Prostate gland (tissue), 2 donors: ENCODE data around the gene OGFOD1. TPM values are rescaled to one million over a fixed set of nuclear protein-coding genes. Genes with fewer than 3 reads are reported as not detected.
A peak's percentile ranks its signal among the peaks of the same experiment; 100 is the strongest.

Experiments
- DNase-seq: peaks from one replicate; pipeline ENCODE4 v3.0.0-alpha.2; 2019; ENCODE audit warnings: low spot score
- H3K27ac ChIP-seq, 2 donors: fragments of 200-600 bp; sonication (generic); 2 replicates each; pipeline ENCODE4 v1.5.1; 2017 to 2019
- H3K27me3 ChIP-seq: fragments of 200-600 bp; sonication (generic); replicated peaks from 2 replicates; pipeline ENCODE4 v1.5.1; 2019; ENCODE audit not compliant: insufficient read depth
- H3K36me3 ChIP-seq, 2 donors: fragments of 200-600 bp; sonication (generic); 1 replicate in 1 of 2; 2 replicates in 1 of 2; pipeline versions ENCODE4 v1.5.1 to v1.8.1; 2017 to 2019
- H3K4me1 ChIP-seq: fragments of 200-600 bp; sonication (generic); replicated peaks from 2 replicates; pipeline ENCODE4 v1.5.1; 2019
- H3K4me3 ChIP-seq, 2 donors: fragments of 200-600 bp; sonication (generic); 2 replicates each; pipeline ENCODE4 v1.5.1; 2017 to 2019
- H3K9me3 ChIP-seq: fragments of 200-600 bp; sonication (generic); 2 replicates; pipeline ENCODE4 v1.5.1; 2017
- CTCF ChIP-seq, 4 experiments: fragments of 200-600 bp in 2 of 4; fragments of 450-650 bp in 2 of 4; sonication (generic) in 2 of 4; IDR thresholded peaks; 1 replicate in 3 of 4; 2 replicates in 1 of 4; pipeline ENCODE4 v1.5.1; 2016 to 2019; ENCODE audit warnings: antibody characterized with exemption in 4 of 4, mild to moderate bottlenecking in 2 of 4, moderate library complexity in 2 of 4
- POLR2A ChIP-seq: fragments of 450-650 bp; IDR thresholded peaks from one replicate; pipeline ENCODE4 v1.6.1; 2016; ENCODE audit warnings: antibody characterized with exemption, mild to moderate bottlenecking
- POLR2AphosphoS5 ChIP-seq: sonication (generic); formaldehyde crosslinking; IDR thresholded peaks from one replicate; pipeline ENCODE4 v1.6.1; 2017; ENCODE audit warnings: antibody characterized with exemption
- WGBS: methylation state at CpG from one replicate; pipeline ENCODE4 v1.1.5; 2018; 5-methylcytosine and 5-hydroxymethylcytosine counted together
- intact Hi-C: fragments of 100-400 bp; cut with DNase I; formaldehyde crosslinking; loops from one replicate; pipeline ENCODE4 v1.14.2; 2022
- total RNA-seq, 2 donors: library from RNA; depleted of rRNA; stranded (reverse); fragments of >200 nt; gene quantifications; one replicate each; pipeline ENCODE4 v1.1.0, GENCODE V29; 2016

Gene OGFOD1
- total RNA-seq, 2 donors from 2014 or later: 18.5 to 57.2 TPM

- intact Hi-C loops: no loop called here
- no peak for DNase-seq
- TF ChIP-seq POLR2AphosphoS5 (no peak), CTCF (IDR thresholded peaks at IDR 0.05) (no peak), POLR2A (no peak)
- Histone ChIP-seq H3K27ac (no peak overlapping the region), H3K9me3 (no peaks in the 10 kb centered on the region), H3K27me3 (no peaks in the 10 kb centered on the region), H3K4me3 (no peak overlapping the region), H3K4me1 (peaks cover 2% of the 10 kb centered on the region), H3K36me3 (no peaks in the 10 kb centered on the region)
- WGBS: 56% methylated on average over 4 of the region's 4 CpGs
Observed at GRCh38 chr16:56422896-56423441, 28.4 kb upstream of the OGFOD1 start.

- 23% methylated on average over 7 of the region's 7 CpGs for WGBS
- no peak for DNase-seq
- Histone ChIP-seq H3K36me3 (no peaks in the 10 kb centered on the region), H3K27me3 (no peaks in the 10 kb centered on the region), H3K4me1 (peaks cover 2% of the 10 kb centered on the region), H3K9me3 (no peaks in the 10 kb centered on the region), H3K4me3 (peak overlapping the region; percentile 79 to 87), H3K27ac (peak overlapping the region; percentile 82 to 85)
- intact Hi-C loops: no loop called here
- TF ChIP-seq POLR2AphosphoS5 (no peak), CTCF (IDR thresholded peaks at IDR 0.05) (no peak), POLR2A (no peak)
Observed at GRCh38 chr16:56423584-56424403, 27.6 kb upstream of the OGFOD1 start.

GRCh38 chr16:56424404-56424764, 27.0 kb upstream of the OGFOD1 start:
- WGBS: 2% methylated on average over 16 of the region's 16 CpGs
- Histone ChIP-seq H3K4me3 (peak overlapping the region; percentile 79 to 87), H3K36me3 (no peaks in the 10 kb centered on the region), H3K27me3 (no peaks in the 10 kb centered on the region), H3K4me1 (peaks cover 2% of the 10 kb centered on the region), H3K9me3 (no peaks in the 10 kb centered on the region), H3K27ac (peak overlapping the region; percentile 82 to 85)
- no peak for DNase-seq
- TF ChIP-seq POLR2A: no peak
- intact Hi-C loops: no loop called here

DNA sequence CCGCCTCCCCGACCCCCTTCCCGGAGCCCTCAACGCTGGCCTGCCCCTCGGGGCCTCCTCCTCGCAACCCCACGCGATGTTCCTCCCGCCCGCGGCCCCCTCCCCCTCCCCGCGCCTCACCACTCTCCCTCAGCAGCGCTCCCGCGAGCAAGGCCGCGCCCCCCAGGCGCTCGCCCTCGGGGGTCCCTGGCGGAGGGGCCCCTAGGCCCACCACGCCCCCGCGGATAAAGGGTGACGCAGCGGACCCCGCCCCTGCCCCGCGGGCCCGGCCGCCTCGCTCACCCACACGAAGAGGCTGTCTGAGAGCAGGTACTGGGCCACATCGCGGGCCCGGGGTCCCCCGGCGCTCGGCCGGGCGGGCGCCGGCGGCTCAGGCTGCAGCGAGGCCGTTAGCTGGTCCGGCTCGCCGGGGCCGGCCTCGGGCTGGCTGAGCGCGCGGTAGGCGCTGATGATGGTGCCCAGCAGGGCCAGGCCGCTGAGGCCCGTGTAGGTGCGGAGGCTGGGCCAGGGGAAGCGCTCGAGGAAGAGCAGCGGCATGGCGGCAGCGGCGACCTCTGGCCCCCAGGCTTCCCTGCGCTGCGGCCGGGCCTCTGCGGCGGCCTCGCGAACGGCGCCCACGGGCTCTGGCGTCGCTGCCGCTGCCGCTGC, 26.4 kb upstream of the OGFOD1 start:
- intact Hi-C loops: no loop called here
- 1% methylated on average over 37 of the region's 79 CpGs for WGBS
- H3K27me3 ChIP-seq: no peaks in the 10 kb centered on the region
- no peak for TF ChIP-seq POLR2AphosphoS5
- no peak for TF ChIP-seq CTCF (IDR thresholded peaks at IDR 0.05)
- no peak for TF ChIP-seq POLR2A
- H3K36me3 ChIP-seq: no peaks in the 10 kb centered on the region
- peak overlapping the region; percentile 82 to 85 for H3K27ac ChIP-seq
- H3K9me3 ChIP-seq: no peaks in the 10 kb centered on the region
- H3K4me1 ChIP-seq: peaks cover 2% of the 10 kb centered on the region
- peak; percentile 8 for DNase-seq
- H3K4me3 ChIP-seq: peak overlapping the region; percentile 79 to 87

GRCh38 chr16:56425439-56425832, 25.9 kb upstream of the OGFOD1 start, which contains the start of gene AMFR:
Gene AMFR, minus strand, starts transcription at chr16:56425545. Its CDS starts 218 bp downstream, at chr16:56425327.
- H3K4me1 ChIP-seq: peaks cover 2% of the 10 kb centered on the region
- no peaks in the 10 kb centered on the region for H3K36me3 ChIP-seq
- 0% methylated on average over 20 of the region's 57 CpGs for WGBS
- peak within 1 kb of the TSS; percentile 82 to 85 for H3K27ac ChIP-seq
- intact Hi-C loops: no loop called here
- H3K27me3 ChIP-seq: no peaks in the 10 kb centered on the region
- H3K9me3 ChIP-seq: no peaks in the 10 kb centered on the region
- H3K4me3 ChIP-seq: peak within 1 kb of the TSS; percentile 79 to 87
- TF ChIP-seq POLR2AphosphoS5 (no peak), POLR2A (peak; percentile 11), CTCF (IDR thresholded peaks at IDR 0.05) (peak in 3 of 4 experiments; percentile 29 to 85 (median 55))
- DNase-seq: peak; percentile 37
